HG03159 (cell line): Measurements from ENCODE around the gene UBE2C.
"Not testable (repeated sequence)": the region's sequence is repeated elsewhere in the genome, so short reads cannot be mapped to it uniquely, and the experiment has no call there.

Experiments
- ATAC-seq: cut with Tn5 transposase; IDR thresholded peaks from one replicate; pipeline ENCODE4 v1.9.1; 2021; ENCODE audit warnings: mild to moderate bottlenecking, moderate library complexity; ENCODE audit not compliant: unreplicated experiment

Gene UBE2C

GRCh38 chr20:45797510-45797909 lies 14.9 kb upstream of the UBE2C start:
- ATAC-seq, result not testable (repeated sequence)

GRCh38 chr20:45797955-45798354 lies 14.5 kb upstream of the UBE2C start:
- not testable (repeated sequence) for ATAC-seq

- ATAC-seq, result no peak
These were observed 13.4 kb upstream of the UBE2C start for GRCh38 chr20:45798935-45799642.

- no peak for ATAC-seq
These were observed 10.6 kb upstream of the UBE2C start for GRCh38 chr20:45801851-45802250.

GRCh38 chr20:45810191-45810970 lies 2.1 kb upstream of the UBE2C start:
- ATAC-seq, result no peak

- no peak for ATAC-seq
These were observed 529 bp downstream of the UBE2C start for GRCh38 chr20:45813006-45813340.

- ATAC-seq, result no peak
These were observed 1.0 kb downstream of the UBE2C start for GRCh38 chr20:45813489-45813888.

- no peak for ATAC-seq
These were observed 1.9 kb downstream of the UBE2C start for GRCh38 chr20:45814314-45814713.

GRCh38 chr20:45816951-45817350 lies 4.5 kb downstream of the UBE2C start:
- ATAC-seq, result no peak

GRCh38 chr20:45817376-45818194 lies 5.1 kb downstream of the UBE2C start:
- no peak for ATAC-seq

- no peak for ATAC-seq
These were observed 5.8 kb downstream of the UBE2C start for GRCh38 chr20:45818239-45818638.

- ATAC-seq, result no peak
These were observed 7.0 kb downstream of the UBE2C start for GRCh38 chr20:45819466-45819865.

- no peak for ATAC-seq
These were observed 9.5 kb downstream of the UBE2C start for GRCh38 chr20:45821947-45822346.

- ATAC-seq, result no peak
These were observed 10.4 kb downstream of the UBE2C start for GRCh38 chr20:45822857-45823256.

- ATAC-seq, result no peak
These were observed 11.7 kb downstream of the UBE2C start for GRCh38 chr20:45823949-45824835.

GRCh38 chr20:45826381-45827019 lies 14.1 kb downstream of the UBE2C start:
- no peak for ATAC-seq

GRCh38 chr20:45827030-45827652 lies 14.7 kb downstream of the UBE2C start, which contains the start of gene TNNC2:
Gene TNNC2 (minus strand): TSS chr20:45827312. CDS start chr20:45827248, 64 bp downstream.
- ATAC-seq, result no peak

- ATAC-seq, result no peak
These were observed 15.3 kb downstream of the UBE2C start for GRCh38 chr20:45827712-45828111.

- no peak for ATAC-seq
These were observed 16.1 kb downstream of the UBE2C start for GRCh38 chr20:45828589-45828988.
